HG03025 (cell line): ENCODE data around the gene SEMA3C.

Experiments used
- ATAC-seq: cut with Tn5 transposase; IDR thresholded peaks from one replicate; pipeline ENCODE4 v1.9.1; 2021; ENCODE audit warnings: mild to moderate bottlenecking, moderate library complexity; ENCODE audit not compliant: unreplicated experiment, low FRiP score

SEMA3C gene

DNA sequence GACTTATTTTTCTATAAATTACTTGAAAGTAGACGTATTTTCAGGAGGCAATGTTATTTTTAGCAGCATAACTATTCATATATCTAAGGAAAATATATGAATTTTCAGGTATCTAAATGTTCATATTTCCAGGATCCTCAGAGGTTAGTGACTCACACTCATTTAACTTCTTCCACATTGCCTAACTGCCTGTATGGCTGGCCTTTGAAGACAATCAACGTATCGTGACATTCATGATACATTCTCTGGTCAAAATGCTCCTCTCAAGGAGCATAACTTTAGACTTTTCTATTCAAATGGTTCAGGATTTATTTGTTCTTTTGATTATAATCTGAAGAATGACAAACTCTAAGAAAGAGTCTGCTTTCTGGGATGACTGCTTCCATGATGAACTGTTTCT is 89.3 kb downstream of the SEMA3C start:
- no peak for ATAC-seq

DNA sequence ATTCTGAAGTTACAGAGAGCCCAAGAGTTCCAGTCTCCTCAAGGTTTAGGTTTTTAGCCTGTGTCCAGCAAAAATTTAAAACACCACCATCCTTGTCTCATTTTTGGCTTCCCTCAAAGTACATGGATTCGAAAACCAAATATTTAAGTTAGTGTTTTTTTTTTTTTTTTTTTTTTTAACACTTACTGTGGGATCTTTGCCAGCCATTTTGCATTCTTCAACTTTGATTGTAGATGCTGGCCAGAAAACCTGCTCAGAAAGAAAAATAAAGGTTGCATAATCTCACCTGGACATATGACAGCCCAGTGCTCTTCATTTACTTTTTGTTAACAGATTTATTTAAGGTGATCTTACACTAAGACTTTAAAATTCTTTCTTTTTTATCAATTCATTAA is 91.6 kb downstream of the SEMA3C start:
- no peak for ATAC-seq

DNA sequence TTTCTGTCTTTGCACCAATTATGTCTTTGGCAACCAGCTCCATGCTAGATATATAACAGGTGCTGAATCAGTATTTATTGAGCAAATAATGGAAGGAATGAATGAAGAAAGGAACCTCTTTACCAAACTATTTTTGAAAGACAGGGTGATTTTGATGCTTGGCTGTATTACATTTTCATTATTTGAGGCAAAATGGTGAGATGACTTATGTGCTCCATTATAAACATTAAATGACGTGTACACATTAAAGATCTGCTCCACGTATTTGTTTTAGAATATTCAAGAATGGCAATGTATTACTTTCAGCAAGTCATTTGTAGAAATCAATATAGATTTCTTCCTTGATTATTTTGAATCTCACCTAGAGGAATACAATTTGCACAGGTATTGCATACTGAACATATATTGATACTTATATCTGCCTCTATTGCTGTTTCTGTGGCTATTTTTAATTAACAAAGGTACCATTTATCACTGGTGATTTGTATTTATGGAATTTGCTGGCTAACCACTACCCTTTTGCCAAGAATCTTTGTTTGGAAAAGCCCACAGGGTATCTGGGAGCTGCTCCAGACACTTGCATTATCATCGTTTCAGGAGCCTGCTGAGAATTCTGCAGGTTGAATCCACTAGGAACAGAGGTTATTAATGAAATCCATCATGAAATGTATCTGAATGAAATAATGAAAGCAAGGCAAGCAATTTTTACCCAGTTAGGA is 92.2 kb downstream of the SEMA3C start:
- no peak for ATAC-seq

- no peak for ATAC-seq
Observed at GRCh38 chr7:80825499-80825898, 93.4 kb downstream of the SEMA3C start.

DNA sequence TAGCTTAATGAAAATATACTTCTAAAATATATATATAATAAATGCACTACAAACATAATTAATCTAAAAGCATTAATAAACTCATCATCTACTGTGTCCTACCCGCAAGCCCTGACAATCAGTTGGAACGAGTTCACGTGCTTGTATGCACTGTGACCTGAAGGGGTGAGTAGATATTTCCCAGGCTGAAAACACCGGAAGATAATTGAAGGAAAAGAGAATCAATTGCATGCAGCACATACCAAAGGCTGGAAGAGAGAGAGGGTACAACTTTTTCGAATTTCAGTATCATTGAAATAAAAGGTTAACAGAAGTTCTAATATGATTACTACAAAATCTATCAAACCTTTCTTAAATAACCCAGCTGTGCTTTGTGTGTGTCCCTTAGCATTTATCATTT is 94.6 kb downstream of the SEMA3C start:
- no peak for ATAC-seq

DNA sequence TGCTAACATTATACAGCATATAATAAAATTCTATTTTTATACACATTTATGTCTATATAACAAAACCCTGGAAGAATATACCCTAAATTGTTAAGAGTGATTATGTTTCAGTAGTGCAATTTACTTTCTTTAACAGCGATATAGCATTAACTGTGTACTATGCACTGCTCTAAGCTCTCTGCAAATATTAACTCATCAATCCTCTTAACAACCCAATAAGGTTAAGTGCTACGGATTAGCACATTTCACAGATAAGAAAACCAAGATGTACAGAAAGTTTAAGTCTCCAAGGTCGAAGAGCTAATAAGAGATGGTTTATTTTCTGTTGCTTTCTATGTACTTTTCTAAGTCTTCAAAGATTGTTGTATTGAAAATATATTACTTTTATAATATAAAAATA is 95.8 kb downstream of the SEMA3C start:
- no peak for ATAC-seq

DNA sequence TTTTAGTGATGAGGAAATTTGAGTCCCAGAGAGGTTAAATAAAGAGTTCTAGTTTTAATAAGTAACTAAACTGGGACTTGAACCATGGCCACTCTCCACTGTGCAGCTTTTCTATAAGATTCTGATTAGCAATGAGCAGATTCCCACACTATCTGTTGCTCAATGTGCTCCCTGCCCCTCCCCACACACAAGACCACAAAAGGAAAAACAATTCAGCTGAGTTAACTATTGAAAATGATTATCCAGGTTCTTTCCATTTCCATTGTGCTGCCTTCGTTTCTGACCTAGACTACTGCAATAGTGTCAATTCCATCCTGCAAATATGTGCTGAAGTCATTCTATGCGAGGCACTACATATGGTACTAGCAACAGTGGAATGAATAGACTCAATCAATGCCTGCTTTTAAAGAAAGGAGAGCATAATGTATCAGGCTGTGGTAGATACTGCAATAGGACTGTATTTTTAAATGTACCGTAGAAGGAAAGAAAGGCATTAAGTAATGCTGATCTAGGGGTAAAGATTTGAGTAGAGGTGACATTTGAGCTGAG is 97.0 kb downstream of the SEMA3C start:
- no peak for ATAC-seq

- no peak for ATAC-seq
Observed at GRCh38 chr7:80819503-80819902, 99.3 kb downstream of the SEMA3C start.

DNA sequence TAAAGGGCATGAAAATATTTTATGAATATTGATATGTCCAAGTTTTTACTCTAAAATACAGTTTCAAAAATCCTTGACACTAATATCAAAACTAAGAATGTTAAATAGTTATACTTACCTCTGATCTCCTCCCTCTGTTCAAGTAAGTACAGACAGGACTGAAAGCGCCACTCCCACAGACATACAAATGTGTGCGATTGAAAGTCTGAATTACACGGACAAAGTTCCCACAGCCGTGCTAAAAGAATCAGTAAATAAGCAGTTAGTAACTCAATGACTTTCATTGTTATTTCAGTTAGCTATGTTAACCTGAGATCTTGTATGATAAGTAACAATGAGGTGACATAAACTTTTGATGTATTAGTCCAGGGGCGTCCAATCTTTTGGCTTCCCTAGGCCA is 100.7 kb downstream of the SEMA3C start:
- ATAC-seq, result no peak

- ATAC-seq, result no peak
Observed at GRCh38 chr7:80816806-80817205, 102.0 kb downstream of the SEMA3C start.

DNA sequence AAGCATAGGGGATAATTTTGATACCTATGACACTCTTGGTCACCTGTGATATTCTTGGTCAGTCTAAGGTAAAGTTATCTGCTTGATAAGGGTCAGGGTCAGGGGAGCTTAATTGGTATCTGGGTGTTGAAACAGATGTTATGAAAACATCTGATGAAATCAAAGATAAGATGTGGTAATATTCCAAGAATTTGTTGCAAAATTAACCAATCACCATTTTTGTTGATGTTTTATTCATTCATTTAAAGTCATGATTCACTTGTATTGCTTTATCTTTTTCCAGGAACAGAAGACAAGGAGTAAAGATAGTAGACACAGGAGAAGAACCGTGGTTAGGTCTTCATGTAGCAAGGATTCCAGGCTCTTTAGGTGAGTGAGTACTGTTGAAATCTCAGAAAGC is 103.1 kb downstream of the SEMA3C start:
- ATAC-seq, result no peak

DNA sequence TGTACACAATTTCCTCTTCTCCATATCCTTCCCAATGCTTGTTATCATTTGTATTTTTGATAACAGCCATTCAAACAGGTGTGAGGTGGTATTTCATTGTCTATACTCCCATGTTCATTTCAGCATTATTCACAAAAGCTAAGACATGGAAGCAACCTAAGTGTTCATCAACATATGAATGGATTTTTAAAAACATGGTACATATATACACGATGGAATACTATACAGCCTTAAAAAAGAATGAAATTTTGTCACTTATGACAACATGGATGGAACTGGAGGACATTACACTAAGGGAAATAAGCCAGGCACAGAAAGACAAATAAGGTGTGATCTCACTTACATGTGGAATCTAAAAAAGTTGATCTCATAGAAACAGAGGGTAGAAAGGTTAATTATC is 109.3 kb downstream of the SEMA3C start:
- no peak for ATAC-seq

DNA sequence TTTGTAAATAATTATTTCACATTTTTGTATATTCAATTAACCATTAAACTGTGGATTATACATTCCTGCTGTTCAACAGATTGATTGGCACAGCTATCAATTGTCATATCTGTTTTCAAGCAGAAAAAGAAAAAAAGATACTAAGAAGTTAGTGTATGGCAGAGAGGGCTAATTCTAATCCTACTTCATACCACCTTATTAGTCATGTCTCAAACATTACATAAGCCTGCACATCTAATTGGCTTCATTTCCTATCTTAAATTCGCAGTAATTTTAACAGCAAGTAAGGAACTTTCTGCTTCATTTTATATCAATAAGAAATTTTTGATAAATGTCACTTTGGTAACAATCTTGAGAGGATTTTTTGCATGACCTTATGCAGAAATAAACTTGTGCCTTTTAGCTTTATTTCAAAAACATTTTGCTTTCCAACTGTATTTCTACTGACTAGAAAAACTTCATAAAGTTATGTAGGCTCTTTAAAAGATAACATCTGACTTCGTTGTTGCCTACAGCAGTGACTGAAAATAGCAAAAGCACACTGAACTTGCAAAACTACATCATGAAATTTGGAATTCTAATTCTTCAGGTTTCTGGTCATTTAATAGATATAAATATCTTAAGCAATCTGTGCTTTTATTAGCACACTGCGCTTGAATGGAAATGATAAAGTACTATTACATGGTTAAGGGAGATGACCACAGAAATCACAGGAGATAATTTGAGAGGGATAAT is 111.5 kb downstream of the SEMA3C start:
- ATAC-seq, result no peak

DNA sequence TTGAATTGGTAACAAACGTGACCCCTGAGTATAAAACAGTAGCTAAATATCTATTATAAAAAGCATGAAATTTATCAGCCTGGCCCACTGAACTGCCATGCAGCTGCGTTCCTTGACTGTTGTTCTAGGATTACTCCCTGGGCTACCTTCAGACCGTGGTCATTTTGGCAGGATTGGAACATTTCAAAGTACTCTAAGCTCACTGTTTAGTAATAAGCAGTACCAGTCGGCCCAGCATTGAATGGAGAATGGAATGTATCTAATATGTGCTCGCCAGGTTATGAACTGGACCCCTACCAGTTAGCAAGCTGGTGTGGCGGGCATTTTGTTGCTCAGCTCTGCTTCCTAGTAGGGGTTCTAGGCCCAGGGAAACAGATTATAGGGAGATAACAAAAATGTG is 112.2 kb downstream of the SEMA3C start:
- ATAC-seq, result no peak

DNA sequence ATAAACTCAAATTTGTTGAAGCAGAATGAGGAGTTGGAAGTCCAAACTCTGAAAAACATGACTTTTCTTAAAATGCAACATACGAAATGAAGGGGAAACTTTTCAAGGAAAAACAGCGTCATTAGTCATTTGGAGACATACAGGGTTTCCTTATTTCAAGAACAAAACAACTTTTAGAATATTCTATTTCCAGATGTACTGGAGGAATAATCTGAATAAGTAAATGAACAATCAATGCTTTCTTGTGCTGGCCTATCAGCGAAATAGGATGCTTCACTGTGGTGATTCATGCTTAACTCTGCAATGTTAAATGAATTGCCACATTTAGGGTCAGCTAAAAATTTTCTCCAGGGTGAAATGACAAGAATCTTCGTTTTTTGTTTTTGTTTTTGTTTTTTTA is 114.3 kb downstream of the SEMA3C start:
- no peak for ATAC-seq

- ATAC-seq, result no peak
Observed at GRCh38 chr7:80802527-80802926, 116.3 kb downstream of the SEMA3C start.

GRCh38 chr7:80794631-80795573 is 123.9 kb downstream of the SEMA3C start:
- ATAC-seq, result no peak

DNA sequence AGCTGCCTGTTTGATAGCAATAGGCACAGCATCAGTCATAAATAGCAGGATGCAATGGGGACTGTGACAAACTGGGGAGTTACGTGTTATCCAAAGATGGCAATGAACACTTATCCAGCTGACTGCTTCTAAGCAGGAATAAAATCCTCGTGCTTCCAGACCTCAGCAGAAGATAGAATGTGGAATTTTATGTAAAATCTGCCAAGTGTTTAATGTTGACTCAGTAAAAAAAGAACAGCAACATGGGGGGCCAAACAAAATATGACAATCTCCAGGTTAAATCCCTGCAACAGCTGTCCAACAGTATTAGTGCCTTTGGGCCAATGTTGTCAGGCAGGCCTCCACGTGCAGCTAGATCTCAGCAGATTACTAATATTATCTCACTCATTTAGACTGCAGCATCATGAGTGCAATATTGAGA is 127.3 kb downstream of the SEMA3C start:
- no peak for ATAC-seq

- ATAC-seq, result no peak
Observed at GRCh38 chr7:80790877-80791276, 128.0 kb downstream of the SEMA3C start.

- no peak for ATAC-seq
Observed at GRCh38 chr7:80787721-80788120, 131.1 kb downstream of the SEMA3C start.
